ENCODE results near the gene ACY1. TPM values are rescaled to one million over a fixed set of nuclear protein-coding genes. Genes with fewer than 3 reads are reported as not detected.

Gene ACY1
- total RNA-seq, 4 donors from 2014 or later, result 10.6 to 21.4 (median 19.5) TPM

DNA sequence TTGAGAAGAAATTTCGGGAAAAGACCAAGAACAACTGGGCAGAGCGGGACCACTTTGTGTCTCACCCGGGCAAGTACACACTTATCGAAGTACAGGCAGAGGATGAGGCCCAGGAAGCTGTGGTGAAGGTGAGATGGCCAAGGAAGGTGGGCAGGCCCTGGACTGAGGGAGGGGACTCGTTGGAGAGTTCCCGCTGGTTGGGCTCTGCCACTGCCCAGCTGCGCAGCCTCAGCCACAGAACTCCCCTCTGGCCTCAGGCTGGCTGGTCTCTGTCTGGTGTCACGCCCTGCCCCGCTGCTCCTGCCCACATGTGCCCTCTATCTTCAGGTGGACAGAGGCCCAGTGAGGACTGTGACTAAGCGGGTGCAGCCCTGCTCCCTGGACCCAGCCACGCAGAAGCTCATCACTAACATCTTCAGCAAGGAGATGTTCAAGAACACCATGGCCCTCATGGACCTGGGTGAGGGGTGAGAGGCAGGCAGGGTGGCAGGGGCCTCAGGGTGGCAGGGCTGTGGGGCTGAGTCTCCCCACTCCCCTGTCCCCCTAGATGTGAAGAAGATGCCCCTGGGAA lies 38.8 kb upstream of the ACY1 start:
- WGBS, 2 donors (ENCODE audit: low coverage in 1 of 2), result 92 to 94% methylated on average over 7 to 10 of the region's 11 CpGs
- Histone ChIP-seq H3K9me3 (no peaks in the 10 kb centered on the region), H3K36me3 (peaks cover 0 to 55% of the 10 kb centered on the region in 2 donors), H3K4me3 (no peak overlapping the region), H3K4me1 (peaks cover 0 to 36% (median 22%) of the 10 kb centered on the region in 3 donors), H3K27ac (no peak overlapping the region), H3K27me3 (no peaks in the 10 kb centered on the region)
- TF ChIP-seq, protein P1, sequence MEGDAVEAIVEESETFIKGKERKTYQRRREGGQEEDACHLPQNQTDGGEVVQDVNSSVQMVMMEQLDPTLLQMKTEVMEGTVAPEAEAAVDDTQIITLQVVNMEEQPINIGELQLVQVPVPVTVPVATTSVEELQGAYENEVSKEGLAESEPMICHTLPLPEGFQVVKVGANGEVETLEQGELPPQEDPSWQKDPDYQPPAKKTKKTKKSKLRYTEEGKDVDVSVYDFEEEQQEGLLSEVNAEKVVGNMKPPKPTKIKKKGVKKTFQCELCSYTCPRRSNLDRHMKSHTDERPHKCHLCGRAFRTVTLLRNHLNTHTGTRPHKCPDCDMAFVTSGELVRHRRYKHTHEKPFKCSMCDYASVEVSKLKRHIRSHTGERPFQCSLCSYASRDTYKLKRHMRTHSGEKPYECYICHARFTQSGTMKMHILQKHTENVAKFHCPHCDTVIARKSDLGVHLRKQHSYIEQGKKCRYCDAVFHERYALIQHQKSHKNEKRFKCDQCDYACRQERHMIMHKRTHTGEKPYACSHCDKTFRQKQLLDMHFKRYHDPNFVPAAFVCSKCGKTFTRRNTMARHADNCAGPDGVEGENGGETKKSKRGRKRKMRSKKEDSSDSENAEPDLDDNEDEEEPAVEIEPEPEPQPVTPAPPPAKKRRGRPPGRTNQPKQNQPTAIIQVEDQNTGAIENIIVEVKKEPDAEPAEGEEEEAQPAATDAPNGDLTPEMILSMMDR (IDR thresholded peaks at IDR 0.05), result no peak
- no peak for ATAC-seq

DNA sequence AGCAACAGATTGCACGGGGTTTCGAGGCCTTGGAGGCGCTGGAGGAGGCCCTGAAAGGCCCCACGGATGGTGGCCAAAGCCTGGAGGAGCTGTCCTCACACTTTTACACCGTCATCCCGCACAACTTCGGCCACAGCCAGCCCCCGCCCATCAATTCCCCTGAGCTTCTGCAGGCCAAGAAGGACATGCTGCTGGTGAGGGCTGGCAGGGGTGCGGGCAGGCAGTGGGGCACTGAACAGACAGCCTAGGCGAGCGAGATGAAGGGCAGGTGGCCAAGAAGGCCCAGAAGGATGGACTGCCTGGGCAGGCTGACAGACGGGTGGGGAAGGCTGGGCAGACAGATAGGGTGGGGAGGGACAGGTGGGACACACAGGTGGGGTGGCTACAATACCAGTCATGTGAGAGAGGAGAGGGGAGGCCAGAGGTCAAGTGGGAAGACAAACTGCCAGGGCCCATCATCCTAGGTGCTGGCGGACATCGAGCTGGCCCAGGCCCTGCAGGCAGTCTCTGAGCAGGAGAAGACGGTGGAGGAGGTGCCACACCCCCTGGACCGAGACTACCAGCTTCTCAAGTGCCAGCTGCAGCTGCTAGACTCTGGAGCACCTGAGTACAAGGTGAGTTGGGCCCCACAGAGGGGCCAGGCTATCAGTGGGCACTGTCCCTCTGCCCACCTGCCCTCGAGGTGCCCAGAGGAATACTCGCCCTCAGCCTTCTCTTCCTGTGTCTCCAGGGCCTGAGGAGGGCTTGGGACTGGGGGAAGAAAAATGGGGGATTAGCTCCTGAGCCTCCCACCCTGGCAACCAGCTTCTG lies 38.1 kb upstream of the ACY1 start:
- no peak for ATAC-seq
- Histone ChIP-seq H3K4me1 (peaks cover 0 to 29% (median 21%) of the 10 kb centered on the region in 3 donors), H3K27ac (no peak overlapping the region), H3K36me3 (peaks cover 0 to 60% of the 10 kb centered on the region in 2 donors), H3K27me3 (no peaks in the 10 kb centered on the region), H3K9me3 (no peaks in the 10 kb centered on the region), H3K4me3 (no peak overlapping the region)
- no peak for TF ChIP-seq POLR2A (IDR thresholded peaks at IDR 0.05)
- no peak for TF ChIP-seq EP300 (IDR thresholded peaks at IDR 0.05)
- no peak for TF ChIP-seq POLR2AphosphoS5 (IDR thresholded peaks at IDR 0.05)
- TF ChIP-seq, protein P1 (IDR thresholded peaks at IDR 0.05), result no peak
- 80% methylated on average over 1 to 2 of the region's 18 CpGs for WGBS, 2 donors (ENCODE audit: low coverage in 1 of 2)

DNA sequence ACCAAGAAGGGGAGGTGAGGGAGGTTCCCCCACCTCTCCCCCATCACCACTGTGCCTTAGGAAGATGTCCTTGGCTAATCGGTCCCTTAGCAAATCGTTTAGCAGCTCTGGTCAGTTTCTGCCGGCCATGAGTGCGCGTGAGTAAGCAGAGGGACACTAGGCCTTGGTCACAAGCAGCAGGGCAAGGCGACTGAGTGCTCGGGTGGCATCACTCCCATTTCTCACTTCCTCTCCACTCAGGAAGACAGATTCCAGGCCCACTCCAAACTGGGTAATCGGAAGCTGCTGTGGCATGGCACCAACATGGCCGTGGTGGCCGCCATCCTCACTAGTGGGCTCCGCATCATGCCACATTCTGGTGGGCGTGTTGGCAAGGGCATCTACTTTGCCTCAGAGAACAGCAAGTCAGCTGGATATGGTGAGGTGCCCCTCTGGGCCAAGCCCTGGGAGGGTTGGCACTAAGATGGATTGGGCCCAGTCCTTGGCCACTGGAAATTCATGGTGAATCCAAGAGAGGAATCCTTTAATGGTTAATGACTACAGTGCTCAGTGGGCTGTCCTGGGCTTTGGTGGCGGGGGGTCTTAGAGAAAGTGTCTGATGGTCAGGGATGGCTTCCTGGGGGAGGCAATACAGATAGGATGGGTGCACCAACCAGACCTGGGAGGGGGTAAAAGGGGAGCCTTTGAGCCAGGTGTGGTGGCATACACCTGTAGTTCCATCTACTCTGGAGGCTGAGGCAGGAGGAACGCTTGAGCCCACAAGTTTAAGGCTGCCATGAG lies 37.2 kb upstream of the ACY1 start:
- Histone ChIP-seq H3K4me1 (peaks cover 0 to 20% (median 14%) of the 10 kb centered on the region in 3 donors), H3K9me3 (no peaks in the 10 kb centered on the region), H3K4me3 (no peak overlapping the region), H3K27ac (no peak overlapping the region), H3K36me3 (peaks cover 0 to 60% of the 10 kb centered on the region in 2 donors), H3K27me3 (no peaks in the 10 kb centered on the region)
- TF ChIP-seq POLR2A (IDR thresholded peaks at IDR 0.05) (no peak), POLR2AphosphoS5 (IDR thresholded peaks at IDR 0.05) (no peak), EP300 (IDR thresholded peaks at IDR 0.05) (no peak)
- no peak for ATAC-seq
- WGBS, 2 donors (ENCODE audit: low coverage in 1 of 2), result 89 to 100% methylated on average over 3 to 7 of the region's 14 CpGs

DNA sequence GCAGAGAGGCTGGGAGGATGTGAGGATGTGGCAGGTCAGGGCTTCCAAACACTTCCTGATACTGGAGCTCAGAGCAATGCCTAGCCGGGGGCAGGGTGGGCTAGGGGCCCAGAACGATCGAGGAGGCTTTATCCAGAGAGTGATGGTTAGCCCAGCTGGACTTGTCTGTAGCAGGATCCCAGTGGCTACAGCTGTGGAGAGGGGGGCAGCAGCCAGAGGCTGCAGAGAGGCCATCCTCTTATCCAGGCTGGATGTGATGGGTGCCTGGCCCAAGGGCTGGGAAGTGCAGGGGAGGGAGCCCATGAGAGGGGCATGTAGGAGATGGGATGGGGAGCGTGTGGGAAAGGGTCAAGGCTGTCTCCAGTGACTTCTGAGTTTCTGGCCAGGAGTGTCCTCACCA lies 36.5 kb upstream of the ACY1 start:
- Histone ChIP-seq H3K9me3 (no peaks in the 10 kb centered on the region), H3K27me3 (no peaks in the 10 kb centered on the region), H3K36me3 (peaks cover 0 to 60% of the 10 kb centered on the region in 2 donors), H3K4me3 (no peak overlapping the region), H3K4me1 (peaks cover 0 to 15% (median 12%) of the 10 kb centered on the region in 3 donors), H3K27ac (no peak overlapping the region)
- 71 to 88% methylated on average over 3 to 4 of the region's 4 CpGs for WGBS, 2 donors (ENCODE audit: low coverage in 1 of 2)
- TF ChIP-seq, protein P1 (IDR thresholded peaks at IDR 0.05), result no peak
- no peak for TF ChIP-seq EP300 (IDR thresholded peaks at IDR 0.05)
- TF ChIP-seq POLR2AphosphoS5 (IDR thresholded peaks at IDR 0.05), result no peak
- TF ChIP-seq POLR2A (IDR thresholded peaks at IDR 0.05), result no peak
- no peak for ATAC-seq

DNA sequence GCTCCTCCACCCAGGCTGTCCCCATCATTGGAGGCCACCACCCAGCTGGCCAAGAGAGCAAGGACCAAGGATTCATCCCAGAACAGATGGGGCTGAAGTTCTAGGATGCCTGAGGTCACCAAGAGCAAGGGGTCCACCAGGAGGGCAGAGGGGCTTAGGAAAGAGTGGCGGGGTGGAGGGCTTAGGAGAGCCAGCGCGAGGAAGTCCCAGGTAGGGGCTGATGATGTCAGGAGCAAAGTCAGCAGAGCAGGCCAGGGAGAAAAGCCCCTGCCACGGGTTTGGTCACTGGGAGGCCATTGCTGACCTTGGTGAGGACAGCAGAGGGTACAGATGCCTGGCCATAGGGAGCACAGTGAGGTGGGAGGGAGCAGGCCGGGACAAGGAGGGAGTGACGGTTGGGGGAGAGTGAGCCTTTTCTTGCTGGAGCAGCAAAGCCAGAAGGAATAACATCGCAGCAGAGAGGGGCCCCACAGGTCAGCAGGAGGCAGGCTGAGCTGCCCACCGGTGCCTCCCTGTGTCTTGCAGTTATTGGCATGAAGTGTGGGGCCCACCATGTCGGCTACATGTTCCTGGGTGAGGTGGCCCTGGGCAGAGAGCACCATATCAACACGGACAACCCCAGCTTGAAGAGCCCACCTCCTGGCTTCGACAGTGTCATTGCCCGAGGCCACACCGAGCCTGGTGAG lies 36.0 kb upstream of the ACY1 start:
- H3K4me3 ChIP-seq, result no peak overlapping the region
- no peak for ATAC-seq
- H3K36me3 ChIP-seq, result peaks cover 0 to 60% of the 10 kb centered on the region in 2 donors

More for the DNA sequence above, 36.0 kb upstream of the ACY1 start:
- WGBS, 2 donors (ENCODE audit: low coverage in 1 of 2), result 77 to 79% methylated on average over 6 to 7 of the region's 13 CpGs
- Histone ChIP-seq H3K27ac (no peak overlapping the region), H3K9me3 (no peaks in the 10 kb centered on the region), H3K27me3 (no peaks in the 10 kb centered on the region), H3K4me1 (peaks cover 0 to 13% (median 12%) of the 10 kb centered on the region in 3 donors)
- TF ChIP-seq POLR2AphosphoS5 (IDR thresholded peaks at IDR 0.05), result no peak
- TF ChIP-seq EP300 (IDR thresholded peaks at IDR 0.05), result no peak
- no peak for TF ChIP-seq POLR2A (IDR thresholded peaks at IDR 0.05)
- TF ChIP-seq, protein P1 (IDR thresholded peaks at IDR 0.05), result no peak
